GM12878 (cell line): ENCODE results near the gene SAP30L.

Source experiments
- ATF3 ChIP-seq: IDR thresholded peaks from 2 replicates; pipeline ENCODE4 v1.6.1; 2011; ENCODE audit warnings: low read depth, mild to moderate bottlenecking, low read length, moderate library complexity, borderline replicate concordance; ENCODE audit errors: extremely low read depth
- BRCA1 ChIP-seq: IDR thresholded peaks from 2 replicates; pipeline ENCODE4 v1.6.1; 2011; ENCODE audit warnings: low read depth, low read length, improper control_type of control experiment
- CTCF ChIP-seq, 3 experiments: IDR thresholded peaks in 2 of 3; conservative IDR thresholded peaks in 1 of 3; 2 replicates each; pipeline ENCODE4 v1.5.1; 2011; ENCODE audit warnings: low read depth in 3 of 3, low read length in 3 of 3, mild to moderate bottlenecking in 3 of 3, control low read depth in 2 of 3, moderate library complexity in 2 of 3, inconsistent platforms in 1 of 3, mixed read lengths in 1 of 3; ENCODE audit not compliant: control insufficient read depth in 2 of 3, insufficient read depth in 1 of 3; ENCODE audit errors: extremely low read depth in 1 of 3
- DPF2 ChIP-seq: fragments of 450-650 bp; IDR thresholded peaks from 2 replicates; pipeline ENCODE4 v1.6.1; 2017; ENCODE audit warnings: mild to moderate bottlenecking
- EP300 ChIP-seq, 2 experiments: fragments of 150-350 bp in 1 of 2; IDR thresholded peaks; 2 replicates each; pipeline ENCODE4 v1.6.1; 2011 to 2012; ENCODE audit warnings: low read depth in 2 of 2, low read length in 2 of 2, borderline replicate concordance in 1 of 2, improper control_type of control experiment in 1 of 2, inconsistent platforms in 1 of 2; ENCODE audit not compliant: control insufficient read depth in 1 of 2
- FOXM1 ChIP-seq: IDR thresholded peaks from 2 replicates; pipeline ENCODE4 v1.6.1; 2012; ENCODE audit warnings: low read depth, mild to moderate bottlenecking, inconsistent platforms, low read length, moderate library complexity
- JUND ChIP-seq: IDR thresholded peaks from 2 replicates; pipeline ENCODE4 v1.6.1; 2012; ENCODE audit warnings: low read depth, mild to moderate bottlenecking, low read length, improper control_type of control experiment, moderate library complexity
- KDM1A ChIP-seq: fragments of 200-600 bp; sonication (generic); IDR thresholded peaks from 2 replicates; pipeline ENCODE4 v1.6.1; 2016; ENCODE audit warnings: borderline replicate concordance
- MEF2A ChIP-seq: IDR thresholded peaks from 2 replicates; pipeline ENCODE4 v1.6.1; 2011; ENCODE audit warnings: low read depth, mild to moderate bottlenecking, low read length, moderate library complexity; ENCODE audit not compliant: insufficient read depth
- PKNOX1 ChIP-seq: fragments of 450-650 bp; IDR thresholded peaks from 2 replicates; pipeline ENCODE4 v1.6.1; 2016; ENCODE audit warnings: mild to moderate bottlenecking
- POLR2AphosphoS5 ChIP-seq: IDR thresholded peaks from 2 replicates; pipeline ENCODE4 v1.6.1; 2011; ENCODE audit warnings: mild to moderate bottlenecking, low read length, inconsistent platforms
- REST ChIP-seq: IDR thresholded peaks from 2 replicates; pipeline ENCODE4 v1.6.1; 2012; ENCODE audit warnings: mild to moderate bottlenecking, low read depth, low read length

GRCh38 chr5:154437281-154437965 lies 8.4 kb upstream of the SAP30L start:
- TF ChIP-seq FOXM1 (no peak), CTCF (IDR thresholded peaks at IDR 0.05 in 2 of 3, conservative IDR thresholded peaks at IDR 0.05 in 1 of 3; ENCODE audit: control insufficient read depth in 2 of 3, extremely low read depth in 1 of 3, insufficient read depth in 1 of 3, low read depth in 3 of 3, low read length in 3 of 3) (no peak), PKNOX1 (no peak), ATF3 (no peak), BRCA1 (no peak), KDM1A (no peak), MEF2A (no peak), EP300 (IDR thresholded peaks at IDR 0.05; ENCODE audit: borderline replicate concordance in 1 of 2, control insufficient read depth in 1 of 2, low read depth in 2 of 2, low read length in 2 of 2) (no peak), JUND (no peak), REST (no peak), POLR2AphosphoS5 (no peak), DPF2 (no peak)
